ENCODE results near the gene ANO1.

DNA sequence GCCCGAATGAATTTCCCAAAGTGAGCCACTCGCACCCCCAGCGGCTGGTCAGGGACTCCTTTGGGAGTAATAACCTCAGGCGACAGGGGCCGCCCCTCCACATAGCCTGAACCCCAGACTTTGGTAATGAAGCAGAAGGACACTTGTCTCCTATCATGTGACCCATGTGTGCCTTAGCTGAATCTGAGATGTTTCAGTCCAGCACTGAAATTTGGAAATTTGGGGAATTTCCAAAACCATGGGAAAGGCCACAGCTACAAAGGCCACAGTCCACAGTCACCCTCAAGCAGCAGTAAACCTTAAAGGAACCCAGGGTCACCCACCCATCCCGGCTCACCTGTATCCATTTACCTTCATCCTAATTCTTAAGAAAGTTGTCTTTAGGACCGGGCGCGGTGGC lies 73.6 kb downstream of the ANO1 start:
- no peak for TF ChIP-seq POLR2A (IDR thresholded peaks at IDR 0.05; ENCODE audit: control extremely low read depth in 1 of 2, low read depth in 2 of 2, low read length in 2 of 2)
- no peak for TF ChIP-seq CBX5 (IDR thresholded peaks at IDR 0.05; ENCODE audit: low read depth, low read length)
- no peak for TF ChIP-seq EP300 (IDR thresholded peaks at IDR 0.05; ENCODE audit: borderline replicate concordance in 1 of 2, low read depth in 2 of 2, low read length in 2 of 2)
- TF ChIP-seq CREB1 (IDR thresholded peaks at IDR 0.05): no peak
